Activated T-cell treated with anti-CD3 and anti-CD28 coated beads, Interleukin-2, amount 50 U/mL, for 4 hours (primary cell): ENCODE results near the gene ATP5IF1. TPM values are rescaled to one million over a fixed set of nuclear protein-coding genes. Genes with fewer than 3 reads are reported as not detected.

ENCODE experiments used
- ATAC-seq, 2 donors: fragments of 200-7000 bp; cut with Tn5 transposase; one replicate each; pipeline ENCODE4 v1.10.0; 2021
- DNase-seq: peaks from one replicate; pipeline ENCODE4 v3.0.0-alpha.2; 2020
- H3K27me3 Mint-ChIP-seq: one replicate; pipeline ENCODE4 v1.8.0; 2021; ENCODE audit warnings: low read depth, mixed read lengths
- H3K36me3 Mint-ChIP-seq: one replicate; pipeline ENCODE4 v1.8.0; 2022; ENCODE audit warnings: mixed read lengths; ENCODE audit not compliant: insufficient read depth
- H3K4me1 Mint-ChIP-seq: one replicate; pipeline ENCODE4 v1.8.0; 2021; ENCODE audit warnings: low read depth, mixed read lengths
- H3K4me3 Mint-ChIP-seq: one replicate; pipeline ENCODE4 v1.8.0; 2021; ENCODE audit warnings: mild to moderate bottlenecking, moderate library complexity, mixed read lengths
- H3K9me3 Mint-ChIP-seq: one replicate; pipeline ENCODE4 v1.8.0; 2021; ENCODE audit warnings: mixed read lengths
- total RNA-seq, 3 donors: library from RNA; stranded (reverse); gene quantifications; one replicate each; pipeline ENCODE4 v1.2.1, GENCODE V29; 2021

ATP5IF1 gene
- total RNA-seq, 3 donors from 2014 or later: 110 to 121 (median 114) TPM

GRCh38 chr1:28269529-28269928 is 33.6 kb downstream of the ATP5IF1 start:
- no peak for DNase-seq
- H3K9me3 Mint-ChIP-seq: no peaks in the 10 kb centered on the region

GRCh38 chr1:28272215-28272852 is 36.4 kb downstream of the ATP5IF1 start:
- DNase-seq (no peak), ATAC-seq (no peak)
- H3K9me3 Mint-ChIP-seq: no peaks in the 10 kb centered on the region
- peaks cover 22% of the 10 kb centered on the region for H3K36me3 Mint-ChIP-seq
- no peaks in the 10 kb centered on the region for H3K27me3 Mint-ChIP-seq
- H3K4me3 Mint-ChIP-seq: no peak overlapping the region
- peaks cover 3% of the 10 kb centered on the region for H3K4me1 Mint-ChIP-seq

More at GRCh38 chr1:28269529-28269928, 33.6 kb downstream of the ATP5IF1 start:
- Mint-ChIP-seq H3K4me1 (peaks cover 8% of the 10 kb centered on the region), H3K4me3 (no peak overlapping the region), H3K36me3 (peaks cover 17% of the 10 kb centered on the region), H3K27me3 (no peaks in the 10 kb centered on the region)
- no peak for ATAC-seq

- no peaks in the 10 kb centered on the region for H3K27me3 Mint-ChIP-seq
- H3K4me1 Mint-ChIP-seq: no peaks in the 10 kb centered on the region
- no peaks in the 10 kb centered on the region for H3K9me3 Mint-ChIP-seq
- H3K4me3 Mint-ChIP-seq: no peak overlapping the region
- DNase-seq: no peak
- peaks cover 30% of the 10 kb centered on the region for H3K36me3 Mint-ChIP-seq
- ATAC-seq: no peak
These were observed 37.4 kb downstream of the ATP5IF1 start for GRCh38 chr1:28273216-28273860.

- Mint-ChIP-seq H3K9me3 (no peaks in the 10 kb centered on the region), H3K36me3 (peaks cover 36% of the 10 kb centered on the region), H3K4me3 (no peak overlapping the region), H3K27me3 (no peaks in the 10 kb centered on the region), H3K4me1 (peaks cover 4% of the 10 kb centered on the region)
- no peak for DNase-seq
- ATAC-seq: no peak
These were observed 42.8 kb downstream of the ATP5IF1 start for GRCh38 chr1:28278763-28279162.

GRCh38 chr1:28279721-28280120 is 43.8 kb downstream of the ATP5IF1 start:
- Mint-ChIP-seq H3K4me3 (no peak overlapping the region), H3K27me3 (no peaks in the 10 kb centered on the region), H3K4me1 (peaks cover 4% of the 10 kb centered on the region), H3K9me3 (no peaks in the 10 kb centered on the region), H3K36me3 (peaks cover 31% of the 10 kb centered on the region)
- DNase-seq (no peak), ATAC-seq (no peak)

GRCh38 chr1:28280501-28280900 is 44.6 kb downstream of the ATP5IF1 start:
- Mint-ChIP-seq H3K9me3 (no peaks in the 10 kb centered on the region), H3K4me3 (no peak overlapping the region), H3K27me3 (no peaks in the 10 kb centered on the region), H3K4me1 (peaks cover 4% of the 10 kb centered on the region), H3K36me3 (peaks cover 28% of the 10 kb centered on the region)
- no peak for DNase-seq
- no peak for ATAC-seq

- ATAC-seq (no peak), DNase-seq (no peak)
- no peak overlapping the region for H3K4me3 Mint-ChIP-seq
- no peaks in the 10 kb centered on the region for H3K9me3 Mint-ChIP-seq
- H3K4me1 Mint-ChIP-seq: peaks cover 4% of the 10 kb centered on the region
- peaks cover 28% of the 10 kb centered on the region for H3K36me3 Mint-ChIP-seq
- no peaks in the 10 kb centered on the region for H3K27me3 Mint-ChIP-seq
These were observed 45.1 kb downstream of the ATP5IF1 start for GRCh38 chr1:28280977-28281381.

- H3K27me3 Mint-ChIP-seq: no peaks in the 10 kb centered on the region
- DNase-seq (no peak), ATAC-seq (no peak)
- no peaks in the 10 kb centered on the region for H3K9me3 Mint-ChIP-seq
- H3K4me3 Mint-ChIP-seq: no peak overlapping the region
- H3K36me3 Mint-ChIP-seq: peaks cover 28% of the 10 kb centered on the region
- peaks cover 4% of the 10 kb centered on the region for H3K4me1 Mint-ChIP-seq
These were observed 45.9 kb downstream of the ATP5IF1 start for GRCh38 chr1:28281608-28282425.

- DNase-seq: no peak
- Mint-ChIP-seq H3K9me3 (no peaks in the 10 kb centered on the region), H3K4me3 (no peak overlapping the region), H3K36me3 (peaks cover 22% of the 10 kb centered on the region), H3K4me1 (peaks cover 4% of the 10 kb centered on the region), H3K27me3 (no peaks in the 10 kb centered on the region)
- ATAC-seq: no peak
These were observed 46.8 kb downstream of the ATP5IF1 start for GRCh38 chr1:28282426-28283407.

GRCh38 chr1:28286111-28286510 is 50.2 kb downstream of the ATP5IF1 start:
- no peak for ATAC-seq
- Mint-ChIP-seq H3K36me3 (peaks cover 7% of the 10 kb centered on the region), H3K27me3 (no peaks in the 10 kb centered on the region), H3K4me1 (peaks cover 4% of the 10 kb centered on the region), H3K4me3 (no peak overlapping the region), H3K9me3 (no peaks in the 10 kb centered on the region)
- no peak for DNase-seq

Other genes with a start within 250 kb of the ATP5IF1 start
- gene EYA3, start 147.5 kb upstream of the ATP5IF1 start, total RNA-seq: 10 to 100 TPM; 26.6 to 29.6 (median 28.1) TPM
- gene PTAFR, start 59.4 kb upstream of the ATP5IF1 start, total RNA-seq: 1 to 10 TPM in 2 of 3 donors, under 1 TPM in 1; 0.96 to 3.4 (median 1.3) TPM
- gene DNAJC8, start 3.1 kb upstream of the ATP5IF1 start, total RNA-seq: 100 to 1,000 TPM in 1 of 3 donors, 10 to 100 TPM in 2; 91.5 to 103 (median 99.4) TPM
- gene SESN2, start 23.4 kb downstream of the ATP5IF1 start, total RNA-seq: 10 to 100 TPM; 21.4 to 38.3 (median 27.3) TPM
- 10 to 100 TPM; 11.6 to 14.7 (median 11.7) TPM for gene MED18, start 92.9 kb downstream of the ATP5IF1 start, total RNA-seq
- gene PHACTR4, start 133.6 kb downstream of the ATP5IF1 start, total RNA-seq: 10 to 100 TPM; 19.7 to 23.2 (median 22.4) TPM